Stimulated activated effector memory CD8-positive, alpha-beta T cell treated with anti-CD3 and anti-CD28 coated beads, Interleukin-12 subunit alpha, Interleukin-12 subunit beta, amount 100 ng/mL, for 72 hours (primary cell): ENCODE data around the gene KLF16.
"Not testable (repeated sequence)": the region's sequence is repeated elsewhere in the genome, so short reads cannot be mapped to it uniquely, and the experiment has no call there.

Experiments
- ATAC-seq: fragments of 150-1000 bp; cut with Tn5 transposase; 2 replicates; pipeline ENCODE4 v1.10.0; 2021
- DNase-seq, 2 donors: peaks; one replicate each; pipeline ENCODE4 v3.0.0; 2021 to 2022; ENCODE audit warnings: low spot score in 2 of 2
- H3K27ac Mint-ChIP-seq: one replicate; pipeline ENCODE4 v1.8.0; 2022; ENCODE audit warnings: mild to moderate bottlenecking, mixed read lengths
- H3K36me3 Mint-ChIP-seq: one replicate; pipeline ENCODE4 v1.8.0; 2022; ENCODE audit warnings: mild to moderate bottlenecking, mixed read lengths
- H3K4me1 Mint-ChIP-seq: one replicate; pipeline ENCODE4 v1.8.0; 2022; ENCODE audit warnings: mixed read lengths
- H3K4me3 Mint-ChIP-seq: one replicate; pipeline ENCODE4 v1.8.0; 2022; ENCODE audit warnings: mild to moderate bottlenecking, mixed read lengths
- H3K9me3 Mint-ChIP-seq: one replicate; pipeline ENCODE4 v1.8.0; 2022; ENCODE audit warnings: mixed read lengths

The KLF16 gene

GRCh38 chr19:1877280-1877660, 13.9 kb upstream of the KLF16 start:
- H3K27ac Mint-ChIP-seq, H3K9me3 Mint-ChIP-seq, H3K4me3 Mint-ChIP-seq, ATAC-seq, DNase-seq: not testable (repeated sequence)
- H3K36me3 Mint-ChIP-seq: peaks cover 54% of the 10 kb centered on the region
- H3K4me1 Mint-ChIP-seq: peaks cover 32% of the 10 kb centered on the region

DNA sequence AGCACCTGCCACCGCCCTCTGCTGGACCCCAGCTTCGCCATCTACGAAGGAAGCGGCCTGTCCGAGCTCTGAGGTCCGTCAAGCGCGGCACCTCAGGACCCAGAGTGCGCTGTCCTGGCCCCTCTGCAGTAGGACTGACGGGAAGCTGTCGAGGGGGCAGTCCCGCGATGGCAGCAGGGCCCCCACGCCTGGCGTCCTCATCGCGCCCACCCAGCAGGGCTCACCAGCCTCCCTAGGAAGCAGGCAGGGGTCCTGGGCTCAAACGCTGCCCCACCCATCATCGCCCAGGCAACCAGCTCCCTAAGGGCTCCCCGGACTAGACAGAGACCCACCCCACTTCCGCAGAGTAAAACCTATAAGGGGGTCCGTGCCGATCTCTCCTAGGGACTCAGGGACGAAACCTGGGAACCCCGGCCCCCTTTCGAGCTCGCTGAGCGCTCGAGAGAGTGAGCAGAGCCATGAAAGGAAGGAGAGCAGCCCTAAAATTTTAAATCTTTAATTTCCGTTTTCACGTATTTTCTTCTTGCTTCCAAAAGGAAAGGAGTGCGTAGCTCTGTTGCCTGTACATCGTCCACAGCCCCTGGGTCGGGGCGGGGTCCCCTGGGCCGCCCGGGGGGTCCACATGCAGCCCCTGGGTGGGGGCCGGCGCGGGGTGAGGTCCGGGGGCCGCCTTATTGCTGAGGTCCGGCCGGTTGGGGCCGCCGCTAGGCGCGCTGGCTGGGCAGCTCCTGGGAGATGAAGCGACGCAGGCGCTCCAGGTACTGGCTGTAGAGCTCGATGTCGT, 13.3 kb upstream of the KLF16 start:
- Mint-ChIP-seq H3K4me1 (peaks cover 28% of the 10 kb centered on the region), H3K27ac (peak overlapping the region; percentile 94), H3K36me3 (peaks cover 56% of the 10 kb centered on the region), H3K4me3 (peak overlapping the region; percentile 95)
- peak; percentile 9 for ATAC-seq
- not testable (repeated sequence) for DNase-seq, H3K9me3 Mint-ChIP-seq

DNA sequence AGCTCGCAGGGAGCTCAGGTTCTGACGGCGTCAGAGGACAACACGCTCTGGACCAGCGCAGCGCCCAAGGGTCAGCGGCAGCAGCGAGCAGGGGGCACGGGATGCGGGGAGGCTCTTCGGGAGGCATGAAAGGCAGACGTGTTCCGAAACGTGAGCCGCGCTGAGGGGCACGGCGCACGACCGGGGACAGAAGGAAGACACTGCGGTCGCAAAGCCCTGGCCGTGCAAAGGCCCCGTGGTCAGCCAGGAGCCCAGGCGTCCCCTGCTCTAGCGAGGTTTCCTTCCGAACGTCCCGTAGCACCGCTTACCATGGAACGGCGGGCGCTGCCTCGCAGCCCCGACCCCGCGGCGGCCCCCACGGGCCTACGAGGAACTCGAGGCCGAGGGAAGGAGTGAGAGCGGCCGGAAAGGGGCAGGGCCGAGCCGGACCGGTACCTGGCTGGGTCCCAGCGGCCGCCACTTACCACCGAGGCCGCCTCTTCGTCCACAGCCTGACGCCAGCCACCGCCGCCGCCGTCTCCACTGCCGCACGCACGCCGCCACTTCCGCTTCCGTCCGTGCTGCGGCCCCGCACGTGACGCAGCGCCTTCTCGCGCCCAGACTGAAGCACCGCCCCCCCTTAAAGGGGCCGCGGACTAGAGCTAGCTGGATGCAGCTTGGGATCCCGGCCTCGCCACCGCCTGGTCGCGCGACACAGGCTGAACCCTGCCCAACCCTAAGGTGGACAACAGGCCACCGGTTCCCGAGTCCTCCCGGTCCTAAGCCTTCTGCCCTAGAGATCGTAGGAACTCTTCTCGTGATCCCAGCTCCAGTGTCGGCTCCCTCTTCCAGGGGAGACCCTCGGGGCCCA, 12.5 kb upstream of the KLF16 start:
- Mint-ChIP-seq H3K9me3 (no peaks in the 10 kb centered on the region), H3K4me1 (peaks cover 28% of the 10 kb centered on the region), H3K36me3 (peaks cover 59% of the 10 kb centered on the region), H3K27ac (peak overlapping the region; percentile 94), H3K4me3 (peak overlapping the region; percentile 95)
- ATAC-seq: peak; percentile 96
- peak; percentile 82 to 92 for DNase-seq

GRCh38 chr19:1875265-1875645, 11.9 kb upstream of the KLF16 start:
- not testable (repeated sequence) for DNase-seq, ATAC-seq, H3K9me3 Mint-ChIP-seq
- peak overlapping the region; percentile 95 for H3K4me3 Mint-ChIP-seq
- peaks cover 33% of the 10 kb centered on the region for H3K4me1 Mint-ChIP-seq
- H3K27ac Mint-ChIP-seq: peak overlapping the region; percentile 94
- H3K36me3 Mint-ChIP-seq: peaks cover 65% of the 10 kb centered on the region

DNA sequence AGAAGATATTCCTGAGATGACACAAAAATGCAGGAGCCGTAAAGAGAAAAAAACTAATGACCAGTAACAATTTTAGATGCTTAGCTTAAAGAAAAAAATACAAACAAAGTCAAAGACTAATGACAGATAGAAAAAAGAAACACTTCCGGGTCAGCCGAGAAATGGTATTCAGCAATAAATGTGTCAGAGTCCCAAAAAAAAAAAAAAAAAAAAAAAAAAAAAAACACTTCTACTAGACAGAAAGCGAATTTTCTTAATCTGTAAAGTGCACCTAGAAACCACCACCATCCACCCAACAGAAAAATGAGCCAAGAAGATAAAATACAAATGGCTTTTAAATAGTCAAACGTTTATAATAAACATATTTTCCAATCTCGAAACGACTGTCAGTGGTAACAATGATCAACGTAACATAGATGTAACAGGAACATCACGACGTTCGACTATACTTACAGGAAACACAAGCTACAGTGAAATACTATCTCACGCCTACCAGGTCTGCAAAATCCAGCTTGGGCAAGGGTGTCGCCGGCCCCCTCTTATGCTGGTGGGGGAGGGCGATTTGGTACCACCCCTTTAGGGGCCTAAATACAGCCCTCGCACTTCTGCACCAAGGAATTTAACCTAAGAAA, 11.3 kb upstream of the KLF16 start:
- H3K9me3 Mint-ChIP-seq: no peaks in the 10 kb centered on the region
- DNase-seq: no peak
- H3K27ac Mint-ChIP-seq: peak overlapping the region; percentile 94

GRCh38 chr19:1873524-1874473, 10.4 kb upstream of the KLF16 start:
- Mint-ChIP-seq H3K36me3 (peaks cover 75% of the 10 kb centered on the region), H3K4me3 (peak overlapping the region; percentile 95), H3K4me1 (peaks cover 34% of the 10 kb centered on the region), H3K27ac (peak overlapping the region; percentile 94), H3K9me3 (no peaks in the 10 kb centered on the region)
- no peak for DNase-seq
- ATAC-seq: no peak

More for the DNA sequence above, 11.3 kb upstream of the KLF16 start:
- Mint-ChIP-seq H3K4me3 (peak overlapping the region; percentile 95), H3K4me1 (peaks cover 34% of the 10 kb centered on the region), H3K36me3 (peaks cover 71% of the 10 kb centered on the region)
- peak; percentile 35 for ATAC-seq

GRCh38 chr19:1872807-1873523, 9.6 kb upstream of the KLF16 start:
- no peak for ATAC-seq

DNA sequence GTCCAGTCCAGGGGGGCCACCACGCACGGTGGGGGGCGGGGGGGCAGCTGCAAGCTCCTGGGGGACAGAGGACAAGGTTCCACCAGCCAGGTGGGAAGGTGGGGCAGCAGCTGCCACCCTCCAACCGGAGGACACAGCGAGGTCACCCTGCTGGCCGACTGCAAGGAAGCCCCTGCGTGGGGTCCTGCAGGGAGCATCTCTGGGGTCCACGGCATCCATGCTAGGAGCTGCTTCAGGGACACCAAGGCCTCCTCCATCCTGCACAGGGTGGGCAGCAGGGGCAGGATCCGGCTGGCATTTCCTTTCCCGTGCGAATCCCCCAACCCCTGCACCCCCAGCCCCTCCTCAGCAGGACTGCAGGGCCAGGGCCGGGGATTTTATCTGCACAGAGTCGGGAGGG, 8.3 kb upstream of the KLF16 start:
- Mint-ChIP-seq H3K9me3 (no peaks in the 10 kb centered on the region), H3K4me3 (no peak overlapping the region), H3K4me1 (peaks cover 33% of the 10 kb centered on the region), H3K36me3 (peaks cover 68% of the 10 kb centered on the region), H3K27ac (no peak overlapping the region)
- DNase-seq: no peak
- ATAC-seq: no peak

More at GRCh38 chr19:1872807-1873523, 9.6 kb upstream of the KLF16 start:
- Mint-ChIP-seq H3K4me1 (peaks cover 32% of the 10 kb centered on the region), H3K36me3 (peaks cover 68% of the 10 kb centered on the region), H3K4me3 (peak overlapping the region; percentile 95), H3K27ac (peak overlapping the region; percentile 10), H3K9me3 (no peaks in the 10 kb centered on the region)
- no peak for DNase-seq

GRCh38 chr19:1871140-1871597, 7.8 kb upstream of the KLF16 start:
- peaks cover 33% of the 10 kb centered on the region for H3K4me1 Mint-ChIP-seq
- DNase-seq (no peak), ATAC-seq (no peak)
- peaks cover 63% of the 10 kb centered on the region for H3K36me3 Mint-ChIP-seq
- H3K27ac Mint-ChIP-seq: peak overlapping the region; percentile 63
- no peaks in the 10 kb centered on the region for H3K9me3 Mint-ChIP-seq
- no peak overlapping the region for H3K4me3 Mint-ChIP-seq

DNA sequence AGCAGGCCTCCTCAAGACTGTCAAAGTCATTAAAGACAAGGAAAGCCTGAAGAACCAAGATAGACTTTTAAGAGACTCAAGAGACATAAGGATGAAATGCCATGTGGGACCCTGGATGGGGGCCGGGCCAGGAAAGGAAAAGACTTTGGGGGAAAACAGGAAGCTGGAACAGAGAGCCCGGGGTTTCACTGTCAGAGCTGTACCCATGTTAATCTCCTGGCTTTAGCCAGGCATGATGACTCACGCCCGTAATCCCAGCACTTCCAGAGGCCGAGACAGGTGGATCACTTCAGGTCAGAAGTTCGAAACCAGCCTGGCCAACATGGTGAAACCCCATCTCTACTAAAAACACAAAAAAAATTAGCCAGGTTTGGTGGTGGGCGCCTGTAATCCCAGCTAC, 5.6 kb upstream of the KLF16 start:
- H3K4me1 Mint-ChIP-seq: peaks cover 23% of the 10 kb centered on the region
- no peak overlapping the region for H3K4me3 Mint-ChIP-seq
- H3K9me3 Mint-ChIP-seq: no peaks in the 10 kb centered on the region
- no peak overlapping the region for H3K27ac Mint-ChIP-seq
- peaks cover 41% of the 10 kb centered on the region for H3K36me3 Mint-ChIP-seq
- ATAC-seq: no peak
- no peak for DNase-seq

DNA sequence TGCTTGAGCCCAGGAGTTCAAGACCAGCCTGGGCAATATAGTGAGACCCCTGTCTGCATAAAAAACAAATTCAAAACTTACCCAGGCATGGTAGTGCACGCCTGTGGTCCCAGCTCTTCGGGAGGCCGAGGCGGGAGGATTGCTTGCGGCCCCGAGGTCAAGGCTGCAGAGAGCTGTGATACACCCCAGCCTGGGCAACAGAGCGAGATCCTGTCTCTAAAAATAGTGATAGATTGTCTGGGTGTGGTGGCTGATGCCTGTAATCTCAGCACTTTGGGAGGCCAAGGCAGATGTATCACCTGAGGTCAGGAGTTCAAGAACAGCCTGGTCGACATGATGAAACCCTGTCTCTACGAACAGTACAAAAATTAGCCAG, 4.0 kb upstream of the KLF16 start:
- peaks cover 13% of the 10 kb centered on the region for H3K4me1 Mint-ChIP-seq
- H3K9me3 Mint-ChIP-seq: no peaks in the 10 kb centered on the region
- ATAC-seq: no peak
- H3K36me3 Mint-ChIP-seq: peaks cover 29% of the 10 kb centered on the region
- DNase-seq: no peak
- no peak overlapping the region for H3K27ac Mint-ChIP-seq
- H3K4me3 Mint-ChIP-seq: no peak overlapping the region

DNA sequence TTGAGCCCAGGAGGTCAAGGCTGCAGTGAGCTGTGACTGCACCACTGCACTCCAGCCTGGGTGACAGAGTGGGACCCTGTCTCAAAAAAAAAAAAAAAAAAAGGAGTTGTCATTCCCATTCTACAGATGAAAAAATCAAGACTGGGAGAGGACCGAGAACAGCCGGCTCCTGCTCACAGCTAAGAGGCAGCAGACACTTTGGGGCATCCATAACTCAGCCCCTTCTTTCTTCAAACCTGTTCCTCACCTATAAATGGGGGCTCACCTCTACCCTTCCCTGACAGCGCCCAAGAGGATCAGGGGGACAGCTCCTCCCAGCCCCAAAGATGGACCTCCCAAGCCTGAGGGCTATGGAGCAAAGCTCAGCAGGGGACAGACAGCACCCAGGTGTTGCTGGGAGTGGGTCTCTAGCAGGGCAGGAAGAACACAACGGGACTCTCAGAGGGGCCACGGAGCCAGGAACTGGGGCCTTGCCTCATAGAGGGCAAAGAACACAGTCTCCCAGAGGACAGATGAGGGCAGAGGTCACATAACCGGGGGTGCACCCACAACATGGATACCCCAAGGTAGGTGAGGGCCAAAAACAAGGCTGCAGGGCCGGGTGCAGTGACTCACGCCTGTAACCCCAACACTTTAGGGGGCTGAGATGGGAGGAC, 3.4 kb upstream of the KLF16 start:
- no peaks in the 10 kb centered on the region for H3K9me3 Mint-ChIP-seq
- ATAC-seq: no peak
- H3K4me1 Mint-ChIP-seq: peaks cover 18% of the 10 kb centered on the region
- no peak overlapping the region for H3K4me3 Mint-ChIP-seq
- DNase-seq: no peak
- H3K27ac Mint-ChIP-seq: no peak overlapping the region
- peaks cover 32% of the 10 kb centered on the region for H3K36me3 Mint-ChIP-seq

DNA sequence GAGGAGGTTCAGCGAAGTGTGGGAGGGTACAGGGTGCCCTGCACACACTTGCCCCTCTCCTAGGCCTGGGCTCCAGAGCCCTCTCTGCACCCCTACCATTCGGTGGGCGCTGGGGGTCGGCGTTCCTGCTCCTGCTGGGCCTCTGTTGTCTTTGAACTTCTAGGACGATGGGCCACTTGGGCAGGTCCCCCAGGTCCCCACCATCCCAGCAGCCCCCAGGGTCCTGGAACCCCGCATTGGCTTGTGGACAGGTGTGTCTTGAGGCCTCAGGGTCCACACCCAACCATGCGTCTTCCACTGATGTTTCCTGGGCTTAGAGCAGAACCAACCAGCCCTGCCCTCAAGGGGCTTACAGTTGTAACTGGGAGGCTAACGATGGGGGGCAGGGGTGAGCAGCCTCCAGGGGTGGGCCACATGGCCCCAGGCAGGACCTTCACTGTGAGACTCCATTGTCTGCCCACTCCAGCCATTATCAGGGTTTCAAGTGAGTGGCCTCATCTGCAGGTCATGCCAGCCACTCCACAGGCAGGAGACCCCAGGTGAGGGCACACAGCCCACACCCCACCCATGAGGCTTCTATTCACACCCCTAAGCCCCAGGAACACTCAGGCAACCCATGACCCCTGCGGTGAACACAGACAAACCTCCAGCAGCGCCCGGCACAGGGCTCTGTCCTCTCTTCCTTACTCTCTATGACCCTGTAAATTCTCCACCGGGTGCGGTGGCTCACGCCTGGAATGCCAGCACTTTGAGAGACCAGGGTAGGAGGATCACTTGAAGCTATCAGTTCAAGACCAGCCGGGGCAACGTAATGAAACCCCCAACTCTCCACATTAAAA, 2.0 kb upstream of the KLF16 start:
- Mint-ChIP-seq H3K4me1 (peaks cover 28% of the 10 kb centered on the region), H3K9me3 (no peaks in the 10 kb centered on the region), H3K36me3 (peaks cover 31% of the 10 kb centered on the region), H3K4me3 (peak overlapping the region; percentile 71), H3K27ac (peak overlapping the region; percentile 84)
- ATAC-seq: no peak
- DNase-seq: no peak
